Subcutaneous abdominal adipose tissue (tissue), 5 donors: ENCODE measurements around the gene SLC4A4.

Source experiments
- H3K27ac ChIP-seq: one replicate; pipeline ENCODE4 v1.7.0; 2013; ENCODE audit warnings: low read depth, mild to moderate bottlenecking, inconsistent platforms, low read length, moderate library complexity
- H3K27me3 ChIP-seq, 5 donors: one replicate each; pipeline ENCODE4 v1.7.0; 2013; ENCODE audit warnings: low read length in 5 of 5, inconsistent platforms in 1 of 5; ENCODE audit not compliant: control insufficient read depth in 5 of 5, insufficient read depth in 4 of 5
- H3K36me3 ChIP-seq, 5 donors: one replicate each; pipeline ENCODE4 v1.7.0; 2013; ENCODE audit warnings: low read length in 5 of 5; ENCODE audit not compliant: control insufficient read depth in 5 of 5, insufficient read depth in 5 of 5
- H3K4me1 ChIP-seq, 5 donors: one replicate each; pipeline ENCODE4 v1.7.0; 2013; ENCODE audit warnings: low read length in 5 of 5, mild to moderate bottlenecking in 3 of 5, moderate library complexity in 1 of 5; ENCODE audit not compliant: control insufficient read depth in 5 of 5, insufficient read depth in 5 of 5
- H3K4me3 ChIP-seq, 5 donors: one replicate each; pipeline ENCODE4 v1.7.0; 2013; ENCODE audit warnings: low read length in 5 of 5, low read depth in 1 of 5
- H3K9ac ChIP-seq, 5 donors: one replicate each; pipeline ENCODE4 v1.7.0; 2013; ENCODE audit warnings: low read length in 5 of 5, mild to moderate bottlenecking in 4 of 5, moderate library complexity in 3 of 5
- H3K9me3 ChIP-seq, 5 donors: one replicate each; pipeline ENCODE4 v1.7.0; 2013; ENCODE audit warnings: low read length in 5 of 5; ENCODE audit not compliant: control insufficient read depth in 5 of 5
- donor health status: healthy.
- donor health status: healthy.
- donor health status: healthy.
- donor health status: healthy.
- donor health status: healthy.

SLC4A4 gene

GRCh38 chr4:71566856-71567255 is 228.0 kb downstream of the SLC4A4 start:
- Histone ChIP-seq H3K36me3 (peaks cover 0 to 5% (median 0%) of the 10 kb centered on the region in 5 donors), H3K4me3 (no peak overlapping the region), H3K27ac (no peak overlapping the region), H3K4me1 (peaks cover 0 to 3% (median 0%) of the 10 kb centered on the region in 5 donors), H3K9me3 (no peaks in the 10 kb centered on the region), H3K27me3 (no peaks in the 10 kb centered on the region), H3K9ac (no peak overlapping the region)

GRCh38 chr4:71568131-71568530 is 229.3 kb downstream of the SLC4A4 start:
- Histone ChIP-seq H3K36me3 (peaks cover 0 to 5% (median 0%) of the 10 kb centered on the region in 5 donors), H3K4me1 (peaks cover 0 to 3% (median 0%) of the 10 kb centered on the region in 5 donors), H3K9me3 (no peaks in the 10 kb centered on the region), H3K27me3 (no peaks in the 10 kb centered on the region), H3K27ac (no peak overlapping the region), H3K4me3 (no peak overlapping the region), H3K9ac (no peak overlapping the region)

GRCh38 chr4:71570492-71570891 is 231.7 kb downstream of the SLC4A4 start:
- Histone ChIP-seq H3K27me3 (no peaks in the 10 kb centered on the region), H3K4me3 (no peak overlapping the region), H3K9me3 (no peaks in the 10 kb centered on the region), H3K27ac (no peak overlapping the region), H3K4me1 (peaks cover 0 to 3% (median 0%) of the 10 kb centered on the region in 5 donors), H3K36me3 (peaks cover 0 to 2% (median 0%) of the 10 kb centered on the region in 5 donors), H3K9ac (no peak overlapping the region)

GRCh38 chr4:71571346-71571745 is 232.5 kb downstream of the SLC4A4 start:
- no peak overlapping the region for H3K27ac ChIP-seq
- no peak overlapping the region for H3K9ac ChIP-seq
- peaks cover 0 to 3% (median 0%) of the 10 kb centered on the region in 5 donors for H3K4me1 ChIP-seq
- no peaks in the 10 kb centered on the region for H3K36me3 ChIP-seq
- no peaks in the 10 kb centered on the region for H3K9me3 ChIP-seq
- no peaks in the 10 kb centered on the region for H3K27me3 ChIP-seq
- no peak overlapping the region for H3K4me3 ChIP-seq

GRCh38 chr4:71583971-71584370 is 245.2 kb downstream of the SLC4A4 start:
- Histone ChIP-seq H3K9ac (no peak overlapping the region), H3K4me3 (no peak overlapping the region), H3K27ac (no peak overlapping the region), H3K4me1 (no peaks in the 10 kb centered on the region), H3K9me3 (no peaks in the 10 kb centered on the region), H3K36me3 (no peaks in the 10 kb centered on the region), H3K27me3 (no peaks in the 10 kb centered on the region)

GRCh38 chr4:71584585-71584984 is 245.8 kb downstream of the SLC4A4 start:
- no peak overlapping the region for H3K4me3 ChIP-seq
- no peak overlapping the region for H3K27ac ChIP-seq
- H3K4me1 ChIP-seq, result no peaks in the 10 kb centered on the region
- H3K9ac ChIP-seq, result no peak overlapping the region
- H3K36me3 ChIP-seq, result no peaks in the 10 kb centered on the region
- H3K27me3 ChIP-seq, result no peaks in the 10 kb centered on the region
- no peaks in the 10 kb centered on the region for H3K9me3 ChIP-seq

- Histone ChIP-seq H3K9me3 (no peaks in the 10 kb centered on the region), H3K27ac (no peak overlapping the region), H3K4me3 (no peak overlapping the region), H3K9ac (no peak overlapping the region), H3K27me3 (no peaks in the 10 kb centered on the region), H3K36me3 (no peaks in the 10 kb centered on the region), H3K4me1 (no peaks in the 10 kb centered on the region)
Observed at GRCh38 chr4:71586087-71586763, 247.4 kb downstream of the SLC4A4 start.

GRCh38 chr4:71587995-71588394 is 249.2 kb downstream of the SLC4A4 start:
- peaks cover 0 to 2% (median 0%) of the 10 kb centered on the region in 5 donors for H3K27me3 ChIP-seq
- H3K36me3 ChIP-seq, result no peaks in the 10 kb centered on the region
- H3K9ac ChIP-seq, result no peak overlapping the region
- H3K4me1 ChIP-seq, result no peaks in the 10 kb centered on the region
- H3K4me3 ChIP-seq, result no peak overlapping the region
- H3K27ac ChIP-seq, result no peak overlapping the region
- no peaks in the 10 kb centered on the region for H3K9me3 ChIP-seq

- H3K27me3 ChIP-seq, result peaks cover 0 to 2% (median 0%) of the 10 kb centered on the region in 5 donors
- no peak overlapping the region for H3K4me3 ChIP-seq
- no peak overlapping the region for H3K27ac ChIP-seq
- H3K4me1 ChIP-seq, result no peaks in the 10 kb centered on the region
- H3K9me3 ChIP-seq, result no peaks in the 10 kb centered on the region
- no peaks in the 10 kb centered on the region for H3K36me3 ChIP-seq
- H3K9ac ChIP-seq, result no peak overlapping the region
Observed at GRCh38 chr4:71592793-71593192, 254.0 kb downstream of the SLC4A4 start.

- Histone ChIP-seq H3K9ac (no peak overlapping the region), H3K36me3 (no peaks in the 10 kb centered on the region), H3K27ac (no peak overlapping the region), H3K27me3 (peaks cover 0 to 2% (median 0%) of the 10 kb centered on the region in 5 donors), H3K4me3 (no peak overlapping the region), H3K4me1 (no peaks in the 10 kb centered on the region), H3K9me3 (no peaks in the 10 kb centered on the region)
Observed at GRCh38 chr4:71593311-71593710, 254.5 kb downstream of the SLC4A4 start.
